ENCODE data around the gene AGTPBP1. TPM values are rescaled to one million over a fixed set of nuclear protein-coding genes. Genes with fewer than 3 reads are reported as not detected.

The AGTPBP1 gene
- polyA plus RNA-seq, 1 of the 3 experiments (the other 2 are of a cell fraction), result 3.8 TPM

DNA sequence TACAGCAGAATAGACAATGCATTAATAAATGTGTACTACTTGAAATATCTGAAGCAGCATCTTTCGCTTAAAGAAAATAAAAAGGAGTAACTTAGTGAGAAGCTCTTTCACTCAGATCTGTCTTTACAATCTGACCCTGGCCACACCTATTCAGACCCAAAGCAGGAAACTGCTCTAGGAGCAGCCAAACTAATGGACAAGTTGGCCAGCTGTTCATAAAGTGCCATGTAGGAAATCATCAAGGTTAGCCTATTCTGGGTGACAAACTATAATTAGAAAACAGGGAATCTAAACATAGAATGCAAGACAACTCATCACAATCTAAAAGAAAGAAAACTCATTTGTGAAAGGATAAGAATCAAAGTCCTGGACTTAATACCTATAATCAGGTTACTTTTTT lies 101.3 kb downstream of the AGTPBP1 start (continued):
- TF ChIP-seq NRF1 (IDR thresholded peaks at IDR 0.05; ENCODE audit: low read depth, low read length) (no peak), MXI1 (IDR thresholded peaks at IDR 0.05; ENCODE audit: low read depth, low read length) (no peak), TEAD4 (IDR thresholded peaks at IDR 0.05; ENCODE audit: borderline replicate concordance, insufficient read depth) (no peak), RFX5 (IDR thresholded peaks at IDR 0.05; ENCODE audit: low read length) (no peak), MEF2A (IDR thresholded peaks at IDR 0.05; ENCODE audit: borderline replicate concordance, low read depth) (no peak)

GRCh38 chr9:85639675-85640186 lies 102.0 kb downstream of the AGTPBP1 start:
- H3K79me2 ChIP-seq (ENCODE audit: insufficient read depth), result no peaks in the 10 kb centered on the region
- no peak overlapping the region for H3K4me3 ChIP-seq (ENCODE audit: low read depth in 2 of 2, low read length in 1 of 2)
- H3K9ac ChIP-seq, result no peak overlapping the region
- TF ChIP-seq, protein P1, sequence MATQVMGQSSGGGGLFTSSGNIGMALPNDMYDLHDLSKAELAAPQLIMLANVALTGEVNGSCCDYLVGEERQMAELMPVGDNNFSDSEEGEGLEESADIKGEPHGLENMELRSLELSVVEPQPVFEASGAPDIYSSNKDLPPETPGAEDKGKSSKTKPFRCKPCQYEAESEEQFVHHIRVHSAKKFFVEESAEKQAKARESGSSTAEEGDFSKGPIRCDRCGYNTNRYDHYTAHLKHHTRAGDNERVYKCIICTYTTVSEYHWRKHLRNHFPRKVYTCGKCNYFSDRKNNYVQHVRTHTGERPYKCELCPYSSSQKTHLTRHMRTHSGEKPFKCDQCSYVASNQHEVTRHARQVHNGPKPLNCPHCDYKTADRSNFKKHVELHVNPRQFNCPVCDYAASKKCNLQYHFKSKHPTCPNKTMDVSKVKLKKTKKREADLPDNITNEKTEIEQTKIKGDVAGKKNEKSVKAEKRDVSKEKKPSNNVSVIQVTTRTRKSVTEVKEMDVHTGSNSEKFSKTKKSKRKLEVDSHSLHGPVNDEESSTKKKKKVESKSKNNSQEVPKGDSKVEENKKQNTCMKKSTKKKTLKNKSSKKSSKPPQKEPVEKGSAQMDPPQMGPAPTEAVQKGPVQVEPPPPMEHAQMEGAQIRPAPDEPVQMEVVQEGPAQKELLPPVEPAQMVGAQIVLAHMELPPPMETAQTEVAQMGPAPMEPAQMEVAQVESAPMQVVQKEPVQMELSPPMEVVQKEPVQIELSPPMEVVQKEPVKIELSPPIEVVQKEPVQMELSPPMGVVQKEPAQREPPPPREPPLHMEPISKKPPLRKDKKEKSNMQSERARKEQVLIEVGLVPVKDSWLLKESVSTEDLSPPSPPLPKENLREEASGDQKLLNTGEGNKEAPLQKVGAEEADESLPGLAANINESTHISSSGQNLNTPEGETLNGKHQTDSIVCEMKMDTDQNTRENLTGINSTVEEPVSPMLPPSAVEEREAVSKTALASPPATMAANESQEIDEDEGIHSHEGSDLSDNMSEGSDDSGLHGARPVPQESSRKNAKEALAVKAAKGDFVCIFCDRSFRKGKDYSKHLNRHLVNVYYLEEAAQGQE (IDR thresholded peaks at IDR 0.05; ENCODE audit: low read depth, low read length), result no peak
- no peak for TF ChIP-seq RFX5 (IDR thresholded peaks at IDR 0.05; ENCODE audit: low read length)
- no peak for TF ChIP-seq YY1 (IDR thresholded peaks at IDR 0.05; ENCODE audit: low read depth)
- no peak for TF ChIP-seq SMC3 (IDR thresholded peaks at IDR 0.05; ENCODE audit: low read depth, low read length)
- no peak for TF ChIP-seq RCOR1 (IDR thresholded peaks at IDR 0.05; ENCODE audit: low read length)
- TF ChIP-seq MXI1 (IDR thresholded peaks at IDR 0.05; ENCODE audit: low read depth, low read length), result no peak
- H3F3A ChIP-seq (replicated peaks; ENCODE audit: insufficient read depth), result no peaks in the 10 kb centered on the region
- H3K27me3 ChIP-seq (ENCODE audit: insufficient read depth), result no peaks in the 10 kb centered on the region
- no peak for DNase-seq
- H3K4me1 ChIP-seq (ENCODE audit: control insufficient read depth in 1 of 2, insufficient read depth in 2 of 2, low read depth in 1 of 2, low read length in 1 of 2), result no peaks in the 10 kb centered on the region; a peak in 2 of 4 replicates
- peaks cover 8% of the 10 kb centered on the region in 2 experiments for H3K36me3 ChIP-seq (replicated peaks in 1 of 2; ENCODE audit: control insufficient read depth in 1 of 2, insufficient read depth in 2 of 2, low read length in 1 of 2)
- no peak overlapping the region; a peak in 1 of 4 replicates for H3K27ac ChIP-seq (ENCODE audit: low read depth in 2 of 2, low read length in 1 of 2)
- no peak overlapping the region for H2AFZ ChIP-seq (ENCODE audit: low read depth)
- no peaks in the 10 kb centered on the region for H3K9me2 ChIP-seq
- H3K4me2 ChIP-seq, result no peak overlapping the region
- ChIA-PET POLR2A (no interaction called here), CTCF (no interaction called here)
- 87% methylated on average over 3 of the region's 3 CpGs for WGBS (ENCODE audit: low lambda C conversion rate)
- H4K20me1 ChIP-seq (ENCODE audit: insufficient read depth), result no peaks in the 10 kb centered on the region
- no peaks in the 10 kb centered on the region for H3K9me3 ChIP-seq

DNA sequence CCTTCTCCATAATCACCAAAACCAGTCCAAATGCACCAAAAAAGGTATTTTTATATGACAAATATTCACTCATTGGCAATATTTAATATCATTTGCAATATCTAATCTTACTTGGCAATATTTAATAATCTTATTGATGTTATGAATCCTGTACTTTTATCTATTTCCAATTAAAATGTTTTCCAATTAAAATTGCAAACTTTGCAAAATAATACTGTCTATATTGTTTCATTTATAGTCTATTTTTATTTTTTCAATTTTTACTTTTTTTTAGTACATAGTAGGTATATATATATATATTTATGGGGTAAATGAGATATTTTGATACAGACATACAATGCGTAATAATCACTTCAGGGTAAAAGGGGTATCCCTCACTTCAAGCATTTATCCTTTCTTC lies 109.9 kb downstream of the AGTPBP1 start:
- no peak overlapping the region for H2AFZ ChIP-seq (ENCODE audit: low read depth)
- H4K20me1 ChIP-seq (ENCODE audit: insufficient read depth), result no peaks in the 10 kb centered on the region
- CTCF ChIA-PET, result interaction anchor here (0.9 kb wide), 1 partner anchor 20 kb away, joined by 3 read pairs; no protein-coding TSS in a partner anchor
- H3K27me3 ChIP-seq (ENCODE audit: insufficient read depth), result no peaks in the 10 kb centered on the region
- no peak overlapping the region for H3K4me2 ChIP-seq
- no peak overlapping the region for H3K27ac ChIP-seq (ENCODE audit: low read depth in 2 of 2, low read length in 1 of 2)
- no peak overlapping the region for H3K9ac ChIP-seq
- H3K79me2 ChIP-seq (ENCODE audit: insufficient read depth), result no peaks in the 10 kb centered on the region
- WGBS (ENCODE audit: low lambda C conversion rate), result 95% methylated on average over 1 of the region's 1 CpG
- H3K36me3 ChIP-seq (replicated peaks in 1 of 2; ENCODE audit: control insufficient read depth in 1 of 2, insufficient read depth in 2 of 2, low read length in 1 of 2), result peaks cover 3 to 9% of the 10 kb centered on the region in 2 experiments
- POLR2A ChIA-PET, result no interaction called here
- DNase-seq, result no peak
- H3K9me2 ChIP-seq, result no peaks in the 10 kb centered on the region
- no peak overlapping the region for H3K4me3 ChIP-seq (ENCODE audit: low read depth in 2 of 2, low read length in 1 of 2)
- no peaks in the 10 kb centered on the region for H3K9me3 ChIP-seq
- H3F3A ChIP-seq (replicated peaks; ENCODE audit: insufficient read depth), result no peaks in the 10 kb centered on the region
- no peaks in the 10 kb centered on the region for H3K4me1 ChIP-seq (ENCODE audit: control insufficient read depth in 1 of 2, insufficient read depth in 2 of 2, low read depth in 1 of 2, low read length in 1 of 2)
- no peak for TF ChIP-seq TEAD4 (IDR thresholded peaks at IDR 0.05; ENCODE audit: borderline replicate concordance, insufficient read depth)
- TF ChIP-seq FOXJ3 (CRISPR knock-in tag; IDR thresholded peaks at IDR 0.05), result no peak
- no peak for TF ChIP-seq SMC3 (IDR thresholded peaks at IDR 0.05; ENCODE audit: low read depth, low read length)
- no peak for TF ChIP-seq RAD21 (IDR thresholded peaks at IDR 0.05; ENCODE audit: low read length)
- TF ChIP-seq IRF3 (IDR thresholded peaks at IDR 0.05; ENCODE audit: low read depth, low read length), result no peak
- TF ChIP-seq EZH2phosphoT487 (IDR thresholded peaks at IDR 0.05; ENCODE audit: borderline replicate concordance, low read depth), result no peak
- no peak for TF ChIP-seq MEF2A (IDR thresholded peaks at IDR 0.05; ENCODE audit: borderline replicate concordance, low read depth)
- TF ChIP-seq PBX3 (IDR thresholded peaks at IDR 0.05), result no peak
- TF ChIP-seq, protein P2, sequence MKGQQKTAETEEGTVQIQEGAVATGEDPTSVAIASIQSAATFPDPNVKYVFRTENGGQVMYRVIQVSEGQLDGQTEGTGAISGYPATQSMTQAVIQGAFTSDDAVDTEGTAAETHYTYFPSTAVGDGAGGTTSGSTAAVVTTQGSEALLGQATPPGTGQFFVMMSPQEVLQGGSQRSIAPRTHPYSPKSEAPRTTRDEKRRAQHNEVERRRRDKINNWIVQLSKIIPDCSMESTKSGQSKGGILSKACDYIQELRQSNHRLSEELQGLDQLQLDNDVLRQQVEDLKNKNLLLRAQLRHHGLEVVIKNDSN (IDR thresholded peaks at IDR 0.05; ENCODE audit: borderline replicate concordance, low read depth), result no peak
- TF ChIP-seq FOSL2 (IDR thresholded peaks at IDR 0.05; ENCODE audit: borderline replicate concordance, low read depth), result no peak

All from SK-N-SH (cell line).